Stimulated activated CD8-positive, alpha-beta memory T cell treated with anti-CD3 and anti-CD28 coated beads, Interleukin-4, amount 100 ng/mL, for 4 hours (primary cell): ENCODE measurements around the gene DPP8.
"Not testable (repeated sequence)": the region's sequence is repeated elsewhere in the genome, so short reads cannot be mapped to it uniquely, and the experiment has no call there.

ENCODE experiments used
- DNase-seq, 2 donors: peaks; one replicate each; pipeline ENCODE4 v3.0.0-alpha.2; 2020; ENCODE audit warnings: low read depth in 2 of 2, low spot score in 1 of 2

DPP8 gene

DNA sequence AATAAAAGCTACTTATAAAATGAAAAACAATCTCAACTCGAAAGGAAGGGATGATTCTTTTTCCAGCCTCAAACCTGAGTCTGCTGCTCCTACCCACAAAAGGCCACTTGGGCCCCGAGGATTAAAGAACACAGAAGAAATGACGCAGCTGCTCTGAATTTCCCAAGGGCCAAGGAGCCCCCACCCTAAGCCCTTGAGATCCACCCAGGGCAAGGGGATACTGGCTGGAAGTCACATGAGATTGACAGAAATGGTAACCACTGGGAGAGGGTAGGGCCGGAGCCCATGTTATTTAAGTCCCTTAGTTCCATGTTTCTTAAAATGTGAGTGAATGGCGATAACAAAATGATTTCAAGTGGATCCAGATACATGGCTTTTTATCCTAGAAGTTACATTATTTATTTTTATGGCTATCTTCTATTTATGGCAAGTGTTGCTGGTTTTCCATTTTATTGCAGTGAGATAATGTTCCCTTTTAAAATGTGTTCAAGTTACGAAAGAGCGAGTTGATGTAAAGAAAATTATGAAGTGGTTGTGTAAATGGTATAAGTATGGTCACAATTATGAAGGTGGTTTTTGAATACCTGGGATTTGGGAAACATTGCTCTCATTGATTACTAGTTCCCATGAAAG is 111.6 kb downstream of the DPP8 start:
- DNase-seq = no peak

DNA sequence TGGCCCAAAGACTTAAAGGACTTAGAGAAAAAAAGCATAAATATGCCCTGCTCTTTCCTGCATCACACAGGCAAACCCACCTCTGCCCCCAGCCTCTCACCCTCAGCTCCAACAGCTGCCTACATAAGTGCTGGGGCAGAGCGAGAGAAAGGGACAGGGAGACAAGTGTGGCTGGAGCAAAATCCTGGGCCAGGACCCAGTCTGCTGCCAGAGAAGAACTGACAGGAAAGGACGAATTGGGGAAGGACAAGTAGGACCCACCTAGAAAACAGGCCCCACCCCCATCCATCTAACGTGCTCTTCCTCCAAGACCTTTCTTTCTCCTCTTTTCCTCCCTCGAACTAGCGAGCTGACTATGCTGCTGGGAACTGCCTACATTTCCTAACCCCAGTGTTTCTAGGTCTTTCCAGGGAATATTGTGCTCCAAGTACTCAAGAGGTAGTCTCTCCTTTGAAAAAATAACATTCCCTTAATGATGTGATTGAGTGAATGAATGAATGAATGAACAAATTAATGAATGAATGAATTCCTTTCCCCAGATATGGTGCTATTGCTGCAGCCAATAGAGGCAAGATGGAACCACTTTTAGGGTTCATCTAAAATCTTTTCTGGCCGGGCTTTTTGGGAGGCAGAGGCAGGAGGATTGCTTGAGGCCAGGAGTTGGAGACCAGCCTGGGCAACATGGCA is 113.2 kb downstream of the DPP8 start:
- no peak for DNase-seq

DNA sequence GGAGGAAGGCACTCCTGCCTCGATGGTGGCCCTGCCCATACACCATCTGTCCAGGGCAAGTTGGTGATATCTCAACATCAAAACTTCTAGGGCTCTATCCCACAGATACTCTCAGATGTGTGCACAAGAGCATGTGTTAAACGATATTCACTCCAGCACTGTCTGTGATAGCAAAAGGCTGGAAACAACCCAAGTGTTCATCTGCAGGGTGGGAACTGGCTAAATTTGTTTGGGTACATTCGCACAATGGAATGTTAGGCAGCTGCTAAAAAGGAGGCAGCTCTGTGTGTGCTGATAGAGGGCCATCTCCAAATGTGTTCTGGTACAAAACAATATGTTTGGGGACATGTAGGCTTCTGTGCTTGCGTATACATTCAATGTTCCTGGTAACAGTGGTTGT is 114.5 kb downstream of the DPP8 start:
- DNase-seq = no peak

DNA sequence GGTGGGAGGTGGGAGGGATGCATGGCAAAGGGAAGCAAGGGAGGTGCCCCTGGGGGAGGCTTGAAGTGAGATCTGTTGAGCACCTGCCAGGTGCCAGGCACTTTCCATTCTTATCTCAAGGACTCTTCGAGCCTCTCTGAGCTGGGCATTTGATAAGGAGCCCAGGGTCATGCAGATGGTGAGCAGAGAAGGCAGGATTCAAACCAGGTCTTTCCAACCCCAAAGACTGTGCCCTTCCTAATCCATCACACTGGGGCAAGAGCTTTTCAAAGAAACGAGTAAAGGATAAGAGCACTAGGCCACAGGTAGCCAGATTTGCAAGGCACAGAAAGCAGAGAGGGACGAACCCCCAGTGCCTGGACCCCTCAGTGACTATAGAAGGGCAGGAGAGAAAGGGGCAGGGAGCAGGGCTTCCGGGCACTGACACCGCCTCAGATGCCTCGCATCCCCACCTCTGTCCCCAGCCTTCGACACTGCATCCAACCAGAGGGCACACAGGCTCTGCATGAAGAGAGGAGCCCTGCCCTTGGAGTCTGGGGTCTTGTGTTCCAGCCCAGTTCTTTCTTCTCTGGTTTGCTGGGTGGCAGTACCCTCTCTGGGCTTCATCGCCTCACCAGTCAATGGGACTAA is 115.8 kb downstream of the DPP8 start:
- DNase-seq = no peak

DNA sequence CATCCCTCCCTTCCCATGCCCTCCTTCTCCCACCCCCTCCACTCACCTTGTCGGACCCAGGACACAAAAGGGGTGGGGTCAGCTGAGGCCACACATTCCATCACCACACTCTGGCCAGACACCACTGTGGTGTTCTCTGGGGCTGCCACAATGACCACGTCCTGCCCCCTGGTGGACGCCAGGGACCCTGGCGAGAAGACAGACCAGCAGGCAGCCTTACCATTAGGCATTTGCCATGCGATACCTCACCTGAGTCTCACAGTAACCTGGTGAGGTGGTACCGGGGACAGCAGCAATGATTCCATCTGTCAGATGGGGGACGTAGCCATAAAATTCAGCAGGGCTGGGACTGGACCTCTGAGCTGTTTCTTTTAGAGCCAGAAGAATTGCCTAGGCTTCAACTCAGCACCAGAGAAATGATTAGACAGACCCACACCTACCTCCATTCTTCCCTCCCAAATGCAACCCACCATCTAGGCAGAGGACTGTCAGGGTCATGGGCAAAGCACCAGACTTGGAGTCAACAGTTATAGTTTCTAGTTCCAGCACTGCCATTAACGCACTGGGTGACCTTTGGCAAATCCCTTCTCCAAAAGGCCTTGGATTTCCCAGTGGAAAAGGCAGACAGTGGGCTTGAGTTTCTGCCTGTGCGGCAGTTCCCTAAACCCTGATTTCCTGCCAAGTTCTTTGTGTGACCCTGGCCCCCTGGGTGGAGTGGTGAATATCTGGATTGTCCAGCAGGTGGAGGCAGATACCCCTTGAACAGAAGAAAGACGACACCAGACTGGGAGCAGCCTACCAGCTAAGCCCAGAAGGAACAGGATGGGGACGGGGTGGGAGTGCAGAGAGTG is 116.5 kb downstream of the DPP8 start:
- DNase-seq = peak in 1 of 2 donors; percentile 13

GRCh38 chr15:65399997-65400396 is 117.5 kb downstream of the DPP8 start:
- no peak for DNase-seq

GRCh38 chr15:65399001-65399706 is 118.3 kb downstream of the DPP8 start:
- no peak for DNase-seq

GRCh38 chr15:65398486-65398885 is 119.0 kb downstream of the DPP8 start:
- not testable (repeated sequence) for DNase-seq

DNA sequence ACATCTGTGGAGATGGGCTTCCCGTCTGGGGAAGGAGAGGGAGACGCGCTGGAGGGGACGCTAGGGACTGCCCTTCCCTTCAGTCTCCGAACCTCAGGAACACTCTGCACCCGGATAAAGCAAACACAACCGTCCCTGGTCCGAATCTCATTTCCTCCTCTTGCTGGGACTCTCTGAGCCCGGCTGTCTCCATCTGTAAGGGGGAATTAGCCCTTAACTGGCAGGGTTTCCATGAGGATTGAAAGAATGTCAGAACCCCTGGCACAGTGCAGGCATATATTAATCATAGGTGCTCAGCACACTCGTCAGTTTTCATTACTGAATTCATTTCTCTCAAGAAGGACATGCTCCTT is 120.5 kb downstream of the DPP8 start:
- DNase-seq = no peak

- DNase-seq = no peak
Observed at GRCh38 chr15:65396283-65396964, 121.1 kb downstream of the DPP8 start.

DNA sequence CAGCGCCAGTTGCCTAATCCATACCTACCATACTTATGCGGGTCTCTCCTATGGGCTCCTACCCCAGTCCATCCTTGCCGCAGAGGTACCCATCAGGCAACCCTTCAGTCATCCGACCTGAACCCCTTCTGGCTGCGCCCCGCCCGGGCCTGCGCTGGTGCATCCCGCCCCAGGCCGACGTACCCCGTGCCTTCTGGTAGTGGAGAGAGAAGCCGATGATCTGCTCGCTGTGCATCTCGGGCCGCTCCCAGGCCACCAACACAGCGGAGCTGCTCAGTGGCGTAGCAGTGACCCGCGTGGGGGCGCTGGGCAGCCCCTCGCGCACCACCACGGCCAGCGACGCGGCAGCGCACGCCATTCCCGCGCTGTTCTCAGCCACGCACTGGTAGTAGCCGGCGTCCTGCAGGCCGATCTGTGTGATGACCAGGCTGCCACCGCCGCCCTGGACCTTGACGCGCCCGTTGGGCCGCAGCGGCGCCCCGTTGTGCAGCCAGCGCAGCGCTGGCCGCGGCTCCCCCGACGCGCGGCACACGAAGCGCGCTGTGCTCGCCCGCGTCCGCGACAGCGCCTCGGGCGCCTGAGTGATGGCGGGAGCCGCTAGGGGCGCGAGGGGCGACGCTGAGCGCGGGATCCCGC is 121.8 kb downstream of the DPP8 start:
- no peak for DNase-seq

- no peak for DNase-seq
Observed at GRCh38 chr15:65394936-65395335, 122.6 kb downstream of the DPP8 start.

DNA sequence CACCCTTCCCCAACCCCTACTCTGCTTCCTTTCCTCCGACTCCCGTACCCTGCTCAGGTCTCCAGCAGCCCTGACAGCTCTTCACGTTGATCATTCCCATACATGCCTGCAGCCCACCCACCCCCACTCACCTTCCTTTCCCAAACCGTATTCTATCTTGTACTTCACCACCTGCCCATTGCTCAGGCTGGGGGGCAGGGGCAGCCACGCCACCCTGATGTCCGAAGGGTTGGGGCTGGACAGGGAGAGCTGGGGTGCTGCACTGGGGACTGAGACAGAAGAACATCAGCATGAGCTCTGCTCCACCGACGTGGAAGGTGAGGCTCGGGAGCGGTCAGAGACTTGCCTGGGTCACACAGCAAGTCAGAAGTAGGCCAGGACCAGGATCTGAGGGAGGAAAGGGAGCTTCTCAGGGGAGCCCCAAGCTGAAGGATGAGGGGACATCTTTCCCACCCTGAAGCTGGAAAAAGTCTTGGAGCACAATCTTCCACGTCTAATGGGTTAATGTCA is 123.2 kb downstream of the DPP8 start:
- no peak for DNase-seq

DNA sequence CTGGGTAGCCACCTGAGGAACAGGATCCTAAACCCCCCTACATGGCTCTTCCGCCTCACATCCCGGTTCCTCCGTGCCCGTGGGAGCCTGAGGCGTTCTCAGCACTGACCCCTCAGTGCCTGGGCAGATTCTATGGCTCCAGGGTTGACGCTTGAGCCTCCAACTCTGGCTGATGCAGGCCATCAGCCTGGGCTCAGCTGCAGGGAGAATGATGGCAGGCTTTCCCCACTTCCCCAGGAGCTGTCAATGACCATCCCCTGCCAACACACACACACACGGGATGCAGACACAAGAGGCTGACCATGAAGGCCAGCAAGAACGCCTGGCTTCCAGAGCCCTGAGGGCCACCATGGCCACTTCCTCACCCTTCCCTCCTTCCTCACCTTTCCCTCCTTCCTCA is 123.9 kb downstream of the DPP8 start:
- DNase-seq = no peak

DNA sequence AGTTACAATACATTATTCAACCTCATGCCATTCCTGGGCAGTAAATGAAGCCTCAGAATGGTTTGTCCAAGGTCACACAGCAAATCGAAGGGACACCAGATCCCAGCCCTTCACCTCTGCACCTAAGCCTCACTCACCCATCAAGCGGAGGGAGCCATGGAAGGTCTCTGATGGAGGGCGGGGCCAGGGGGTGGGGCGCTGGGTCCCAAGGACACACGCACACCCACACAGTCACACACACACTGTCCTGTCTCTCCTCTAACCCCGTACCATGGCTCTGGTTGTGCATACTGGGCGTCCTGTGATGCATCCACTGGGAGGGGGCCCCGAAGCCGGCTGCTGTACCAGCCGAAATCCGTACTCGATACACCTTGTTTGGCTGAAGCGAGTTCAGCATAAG is 124.4 kb downstream of the DPP8 start:
- DNase-seq = no peak
